Common myeloid progenitor, CD34-positive (primary cell): Measurements from ENCODE around the gene SLC5A12.

Experiments used
- CTCF ChIA-PET: fragments of 350-600 bp; sonication (Branson Sonifier 250); formaldehyde crosslinking; loops from one replicate; lab custom pipeline; 2021; ENCODE audit warnings: antibody characterized with exemption; lab: Charles Lee
- POLR2A ChIA-PET: fragments of 350-600 bp; sonication (Branson Sonifier 250); formaldehyde crosslinking; loops from one replicate; lab custom pipeline; 2021; ENCODE audit warnings: antibody characterized with exemption; lab: Charles Lee
- DNase-seq, 3 donors: peaks; one replicate each; pipeline versions ENCODE4 v3.0.0 to v3.0.0-alpha.2; 2013
- H3K27ac ChIP-seq, 2 experiments: 1 replicate in 1 of 2; 2 replicates in 1 of 2; pipeline ENCODE4 v1.7.0; 2013; ENCODE audit warnings: inconsistent platforms in 2 of 2, low read length in 2 of 2, mild to moderate bottlenecking in 2 of 2, low read depth in 1 of 2, moderate library complexity in 1 of 2; ENCODE audit not compliant: severe bottlenecking in 2 of 2, insufficient read depth in 1 of 2, poor library complexity in 1 of 2
- H3K27me3 ChIP-seq, 5 experiments: replicated peaks in 2 of 5; 1 replicate in 3 of 5; 2 replicates in 2 of 5; pipeline versions ENCODE4 v1.6.1 to v1.7.0; 2013; ENCODE audit warnings: low read length in 4 of 5, mild to moderate bottlenecking in 2 of 5, moderate library complexity in 2 of 5, inconsistent platforms in 1 of 5; ENCODE audit not compliant: insufficient read depth in 5 of 5, control insufficient read depth in 4 of 5
- H3K36me3 ChIP-seq, 4 experiments: 1 replicate in 2 of 4; 2 replicates in 2 of 4; pipeline versions ENCODE4 v1.6.1 to v1.7.0; 2013; ENCODE audit warnings: low read length in 3 of 4, control low read depth in 1 of 4, mild to moderate bottlenecking in 1 of 4; ENCODE audit not compliant: control insufficient read depth in 4 of 4, insufficient read depth in 4 of 4
- H3K4me1 ChIP-seq, 4 experiments: 1 replicate in 3 of 4; 2 replicates in 1 of 4; pipeline versions ENCODE4 v1.6.1 to v1.7.1; 2013; ENCODE audit warnings: low read length in 3 of 4, mild to moderate bottlenecking in 3 of 4, control low read depth in 1 of 4, inconsistent platforms in 1 of 4, moderate library complexity in 1 of 4; ENCODE audit not compliant: control insufficient read depth in 4 of 4, insufficient read depth in 4 of 4; ENCODE audit errors: control extremely low read depth in 1 of 4
- H3K4me3 ChIP-seq, 7 experiments: 1 replicate in 4 of 7; 2 replicates in 3 of 7; pipeline versions ENCODE4 v1.5.1 to v1.7.0; 2013; ENCODE audit warnings: mild to moderate bottlenecking in 7 of 7, low read length in 6 of 7, moderate library complexity in 6 of 7, inconsistent platforms in 2 of 7, low read depth in 2 of 7, control low read depth in 1 of 7; ENCODE audit not compliant: insufficient read depth in 4 of 7, control insufficient read depth in 1 of 7; ENCODE audit errors: extremely low read depth in 1 of 7
- H3K9me3 ChIP-seq, 5 experiments: 1 replicate in 4 of 5; 2 replicates in 1 of 5; pipeline versions ENCODE4 v1.6.1 to v1.7.1; 2013; ENCODE audit warnings: low read length in 4 of 5, mild to moderate bottlenecking in 2 of 5, inconsistent platforms in 1 of 5, low read depth in 1 of 5, moderate library complexity in 1 of 5; ENCODE audit not compliant: control insufficient read depth in 4 of 5, insufficient read depth in 2 of 5; ENCODE audit errors: control extremely low read depth in 1 of 5
- WGBS: methylation state at CpG from one replicate; pipeline ENCODE4 v1.1.5; 2013; ENCODE audit not compliant: insufficient coverage; 5-methylcytosine and 5-hydroxymethylcytosine counted together

SLC5A12 gene

DNA sequence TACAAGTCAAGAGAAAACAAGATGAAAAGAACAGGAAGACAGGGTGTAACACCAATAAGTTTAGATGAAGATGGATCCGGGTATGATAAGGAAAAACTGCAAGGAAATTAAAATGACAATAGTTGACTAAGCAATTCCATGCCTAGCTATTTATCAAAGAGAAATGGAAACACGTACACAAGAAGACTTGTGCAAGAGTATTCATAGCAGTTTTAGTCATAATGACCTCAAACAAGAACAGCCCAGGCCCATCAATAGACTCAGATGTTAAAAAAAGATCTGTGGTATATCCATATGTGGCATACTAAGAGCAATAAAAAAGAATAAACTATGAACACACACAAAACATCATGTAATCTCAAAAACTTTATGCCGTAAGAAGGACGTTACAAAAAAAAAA lies 33.2 kb downstream of the SLC5A12 start:
- Histone ChIP-seq H3K27me3 (no peaks in the 10 kb centered on the region), H3K27ac (no peak overlapping the region), H3K9me3 (no peaks in the 10 kb centered on the region), H3K4me3 (no peak overlapping the region), H3K36me3 (no peaks in the 10 kb centered on the region), H3K4me1 (no peaks in the 10 kb centered on the region)
- ChIA-PET POLR2A (no interaction called here), CTCF (no interaction called here)
- WGBS = 92% methylated on average over 3 of the region's 4 CpGs
- no peak for DNase-seq

DNA sequence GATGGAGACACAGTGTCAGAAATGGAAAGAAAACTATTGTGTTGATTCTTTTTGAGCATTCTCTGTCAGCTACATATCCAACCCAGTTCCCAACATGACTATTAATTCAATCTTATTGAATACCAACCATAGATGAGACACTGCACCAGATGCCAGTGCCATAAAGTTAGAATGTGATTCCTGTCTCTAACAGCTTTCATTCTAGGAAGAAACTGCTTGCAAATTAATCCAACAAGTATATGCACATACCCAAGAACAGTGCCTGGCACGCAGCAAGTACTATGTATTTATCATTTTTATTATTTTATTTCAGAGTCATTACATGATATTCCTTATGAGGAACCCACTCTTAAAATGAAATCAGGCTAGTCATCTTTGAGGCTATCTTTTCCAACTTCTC lies 34.5 kb downstream of the SLC5A12 start:
- DNase-seq = no peak
- H3K36me3 ChIP-seq = no peaks in the 10 kb centered on the region
- H3K4me3 ChIP-seq = no peak overlapping the region
- no CpG with 5 or more reads among the region's 1 CpG for WGBS
- H3K27ac ChIP-seq = no peak overlapping the region
- no peaks in the 10 kb centered on the region for H3K9me3 ChIP-seq
- H3K4me1 ChIP-seq = no peaks in the 10 kb centered on the region
- ChIA-PET CTCF (no interaction called here), POLR2A (no interaction called here)
- H3K27me3 ChIP-seq = no peaks in the 10 kb centered on the region

DNA sequence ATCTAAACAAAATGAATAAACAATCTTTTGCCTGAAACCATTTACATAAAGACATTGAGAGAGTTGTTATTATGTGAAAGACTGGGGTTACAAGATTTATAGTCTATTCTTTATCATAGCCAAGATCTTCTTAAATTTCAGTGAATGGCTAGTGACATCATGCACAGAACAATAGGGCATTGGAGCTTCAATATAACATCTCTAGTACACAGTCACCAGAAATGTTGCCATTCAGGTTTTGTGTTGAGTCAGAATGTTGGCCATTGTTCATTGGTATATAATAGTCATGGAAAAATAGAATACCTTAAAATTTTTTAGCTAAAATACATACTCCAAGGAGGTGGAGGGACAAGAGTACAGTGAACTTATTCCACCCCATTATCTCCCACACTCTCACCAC lies 44.3 kb downstream of the SLC5A12 start:
- H3K4me3 ChIP-seq = no peak overlapping the region
- CTCF ChIA-PET = no interaction called here
- DNase-seq = no peak
- H3K27me3 ChIP-seq = no peaks in the 10 kb centered on the region
- H3K4me1 ChIP-seq = no peaks in the 10 kb centered on the region
- no peak overlapping the region for H3K27ac ChIP-seq
- no peaks in the 10 kb centered on the region for H3K36me3 ChIP-seq
- no peaks in the 10 kb centered on the region for H3K9me3 ChIP-seq
- POLR2A ChIA-PET = no interaction called here

DNA sequence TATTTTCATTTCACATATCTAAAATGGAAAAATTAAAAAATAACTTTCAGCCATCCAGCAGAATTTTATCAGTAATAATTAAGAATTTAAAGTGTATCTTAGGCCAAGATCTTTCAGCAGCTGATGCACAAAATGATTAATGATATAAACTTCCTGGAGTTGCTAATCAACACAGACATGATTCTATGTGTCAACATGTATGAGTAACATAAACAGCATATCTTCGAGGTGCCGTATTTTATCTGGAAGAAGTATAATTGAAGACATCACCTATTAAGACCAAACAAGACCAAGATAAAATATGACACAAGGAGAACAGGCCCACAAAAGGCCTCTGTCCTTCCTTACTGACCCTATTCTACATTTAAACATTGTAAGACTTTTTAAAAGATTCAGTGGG lies 45.2 kb downstream of the SLC5A12 start:
- CTCF ChIA-PET = no interaction called here
- Histone ChIP-seq H3K4me3 (no peak overlapping the region), H3K36me3 (no peaks in the 10 kb centered on the region), H3K4me1 (no peaks in the 10 kb centered on the region), H3K9me3 (no peaks in the 10 kb centered on the region), H3K27me3 (no peaks in the 10 kb centered on the region), H3K27ac (no peak overlapping the region)
- WGBS = no CpG with 5 or more reads among the region's 2 CpGs
- POLR2A ChIA-PET = no interaction called here
- DNase-seq = no peak

DNA sequence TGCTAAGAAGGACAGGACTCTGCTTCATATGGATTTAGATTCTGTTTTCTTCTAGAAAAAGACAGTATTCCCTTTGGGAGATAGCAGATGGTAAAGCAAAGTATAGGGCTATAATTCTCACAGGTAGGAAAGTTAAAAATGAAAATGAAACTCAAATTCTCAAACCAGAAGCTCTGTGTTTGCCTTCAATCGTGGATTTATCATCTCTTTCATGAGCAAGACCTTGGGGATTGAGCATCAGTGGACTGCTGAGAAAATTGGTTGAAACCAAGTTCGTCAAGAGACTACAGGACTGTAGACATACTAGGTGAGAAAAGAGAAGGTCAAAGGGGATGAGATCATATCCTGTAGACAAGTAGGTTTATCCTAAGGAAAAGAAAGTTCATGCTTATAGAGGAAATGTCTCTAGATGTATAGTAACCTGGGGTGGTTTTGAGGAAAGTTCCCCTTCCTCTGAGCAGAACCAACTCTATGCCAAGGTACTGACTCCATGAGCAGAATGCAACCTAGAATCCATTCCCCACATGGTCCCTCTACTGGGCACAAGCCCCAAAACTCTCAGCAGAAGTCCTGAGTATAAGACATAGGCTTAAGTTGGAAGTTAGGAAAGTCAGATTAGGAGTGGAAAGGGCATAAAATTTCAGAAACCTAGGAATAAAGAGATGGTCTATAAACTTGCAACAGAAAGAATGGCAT lies 46.5 kb downstream of the SLC5A12 start:
- Histone ChIP-seq H3K27me3 (no peaks in the 10 kb centered on the region), H3K27ac (no peak overlapping the region), H3K36me3 (no peaks in the 10 kb centered on the region), H3K4me3 (no peak overlapping the region), H3K9me3 (no peaks in the 10 kb centered on the region), H3K4me1 (no peaks in the 10 kb centered on the region)
- no peak for DNase-seq
- WGBS = 50% methylated on average over 2 of the region's 2 CpGs
- CTCF ChIA-PET = no interaction called here
- POLR2A ChIA-PET = no interaction called here

DNA sequence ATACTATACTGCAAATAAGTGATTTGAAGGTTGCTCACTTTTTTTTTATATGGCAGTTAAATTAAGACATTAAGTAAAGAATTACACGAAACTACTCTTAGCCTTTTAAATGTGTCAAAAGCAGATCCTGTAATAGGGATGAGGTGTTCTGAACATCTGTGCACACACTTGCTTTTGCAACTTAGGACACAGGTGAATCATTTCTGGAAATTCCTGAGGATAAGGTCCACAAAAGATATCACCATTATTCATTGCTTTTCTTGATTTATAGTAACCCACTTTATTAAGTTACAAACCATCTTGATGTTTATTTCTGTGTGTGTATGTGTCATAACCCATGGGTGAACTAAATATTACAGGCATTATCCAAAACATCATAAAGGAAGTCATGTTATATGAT lies 55.9 kb downstream of the SLC5A12 start:
- Histone ChIP-seq H3K4me3 (no peak overlapping the region), H3K27me3 (no peaks in the 10 kb centered on the region), H3K36me3 (no peaks in the 10 kb centered on the region), H3K4me1 (no peaks in the 10 kb centered on the region), H3K9me3 (no peaks in the 10 kb centered on the region), H3K27ac (no peak overlapping the region)
- WGBS = no CpG with 5 or more reads among the region's 1 CpG
- ChIA-PET POLR2A (no interaction called here), CTCF (interaction anchor here (1.1 kb wide), 1 partner anchor 9 kb away, joined by 3 read pairs; no protein-coding TSS in a partner anchor)
- DNase-seq = no peak

DNA sequence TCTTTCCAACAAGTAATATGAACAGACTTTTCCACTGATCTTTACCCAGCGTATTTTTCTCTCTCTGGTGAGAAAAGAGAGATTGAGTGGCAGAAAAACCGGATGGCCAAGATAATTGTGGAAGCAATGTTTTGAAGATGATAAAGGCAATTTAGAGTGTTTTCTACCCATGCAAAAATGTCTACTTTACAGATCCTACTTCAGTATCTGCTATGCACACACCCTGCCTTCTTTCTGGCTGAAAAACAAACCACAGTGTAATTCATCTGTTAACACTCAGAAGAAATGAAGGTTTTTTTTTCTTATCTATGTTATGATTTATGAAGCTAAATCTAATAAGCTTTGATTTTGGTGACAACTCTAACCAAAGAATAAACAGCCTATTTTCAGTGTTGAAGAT lies 56.8 kb downstream of the SLC5A12 start:
- no peak overlapping the region for H3K27ac ChIP-seq
- H3K27me3 ChIP-seq = no peaks in the 10 kb centered on the region
- ChIA-PET CTCF (interaction anchor here (1.1 kb wide), 1 partner anchor 8 kb away, joined by 3 read pairs; no protein-coding TSS in a partner anchor), POLR2A (no interaction called here)
- H3K4me3 ChIP-seq = no peak overlapping the region
- H3K36me3 ChIP-seq = no peaks in the 10 kb centered on the region
- DNase-seq = no peak
- no CpG with 5 or more reads among the region's 2 CpGs for WGBS
- no peaks in the 10 kb centered on the region for H3K9me3 ChIP-seq
- no peaks in the 10 kb centered on the region for H3K4me1 ChIP-seq
